H1 (cell line): ENCODE measurements around the gene OR14A16. TPM values are rescaled to one million over a fixed set of nuclear protein-coding genes. Genes with fewer than 3 reads are reported as not detected.

ENCODE experiments used
- CTCF ChIA-PET: fragments of 300-600 bp; sonication (Branson Sonifier 250); formaldehyde crosslinking; loops from one replicate; lab custom pipeline; 2021; ENCODE audit not compliant: partially characterized antibody; lab: Charles Lee
- POLR2A ChIA-PET: fragments of 300-600 bp; sonication (Branson Sonifier 250); formaldehyde crosslinking; loops from one replicate; lab custom pipeline; 2021; ENCODE audit warnings: inconsistent platforms; ENCODE audit not compliant: partially characterized antibody; lab: Charles Lee
- DNase-seq, 2 experiments: peaks; one replicate each; pipeline versions ENCODE4 v3.0.0 to v3.0.0-alpha.2; 2010 to 2022; ENCODE audit warnings: low spot score in 2 of 2, low read depth in 1 of 2, mixed read lengths in 1 of 2
- FAIRE-seq: peaks from 2 replicates; lab custom pipeline; 2011; peaks lifted over from hg19 to GRCh38; lab: Jason Lieb, UNC
- H2AFZ ChIP-seq: 2 replicates; pipeline ENCODE4 v1.8.1; 2012; ENCODE audit warnings: low read length, inconsistent platforms
- H2AK5ac ChIP-seq: 2 replicates; pipeline ENCODE4 v1.6.1; 2013; ENCODE audit warnings: low read depth, low read length
- H2BK120ac ChIP-seq: replicated peaks from 2 replicates; pipeline ENCODE3; 2013; ENCODE audit warnings: low read depth, low read length, inconsistent platforms
- H2BK12ac ChIP-seq: 2 replicates; pipeline ENCODE4 v1.6.1; 2013; ENCODE audit warnings: low read depth, low read length
- H2BK15ac ChIP-seq: 2 replicates; pipeline ENCODE4 v1.6.1; 2013; ENCODE audit warnings: low read length
- H2BK20ac ChIP-seq: 2 replicates; pipeline ENCODE4 v1.6.1; 2013; ENCODE audit warnings: low read length
- H2BK5ac ChIP-seq: 2 replicates; pipeline ENCODE4 v1.6.1; 2013; ENCODE audit warnings: low read depth, low read length
- H3K14ac ChIP-seq: 2 replicates; pipeline ENCODE4 v1.6.1; 2013; ENCODE audit warnings: inconsistent platforms; ENCODE audit not compliant: insufficient read length
- H3K18ac ChIP-seq: 2 replicates; pipeline ENCODE4 v1.6.1; 2013; ENCODE audit warnings: low read length; ENCODE audit errors: extremely low read depth
- H3K23ac ChIP-seq: 2 replicates; pipeline ENCODE4 v1.6.1; 2013; ENCODE audit warnings: inconsistent platforms; ENCODE audit not compliant: insufficient read length
- H3K23me2 ChIP-seq: 2 replicates; pipeline ENCODE4 v1.6.1; 2013; ENCODE audit warnings: low read depth, low read length
- H3K27ac ChIP-seq: 2 replicates; pipeline ENCODE4 v1.6.1; 2011; ENCODE audit warnings: low read depth, low read length, inconsistent platforms
- H3K27me3 ChIP-seq, 4 experiments: replicated peaks in 1 of 4; 1 replicate in 1 of 4; 2 replicates in 3 of 4; pipeline versions ENCODE4 v1.6.1 to v1.8.1; 2011 to 2013; ENCODE audit warnings: low read length in 3 of 4, mild to moderate bottlenecking in 3 of 4, inconsistent platforms in 2 of 4, mixed read lengths in 2 of 4, moderate library complexity in 1 of 4; ENCODE audit not compliant: control insufficient read depth in 3 of 4, insufficient read depth in 3 of 4; ENCODE audit errors: extremely low read depth in 1 of 4
- H3K36me3 ChIP-seq, 4 experiments: 2 replicates each; pipeline versions ENCODE4 v1.6.1 to v1.8.1; 2011 to 2013; ENCODE audit warnings: mild to moderate bottlenecking in 4 of 4, low read length in 3 of 4, moderate library complexity in 2 of 4, control low read depth in 1 of 4, inconsistent platforms in 1 of 4; ENCODE audit not compliant: insufficient read depth in 4 of 4, control insufficient read depth in 2 of 4
- H3K4ac ChIP-seq: replicated peaks from 2 replicates; pipeline ENCODE3; 2013; ENCODE audit warnings: low read length, low read depth, mixed read lengths, inconsistent platforms; ENCODE audit not compliant: insufficient read length
- H3K4me1 ChIP-seq, 4 experiments: replicated peaks in 1 of 4; 1 replicate in 1 of 4; 2 replicates in 3 of 4; pipeline versions ENCODE4 v1.6.1 to v1.8.1; 2011 to 2013; ENCODE audit warnings: low read length in 3 of 4, inconsistent platforms in 2 of 4, mixed read lengths in 1 of 4; ENCODE audit not compliant: insufficient read depth in 4 of 4, control insufficient read depth in 3 of 4
- H3K4me2 ChIP-seq, 2 experiments: 2 replicates each; pipeline versions ENCODE4 v1.6.1 to v1.8.1; 2011 to 2013; ENCODE audit warnings: low read depth in 2 of 2, low read length in 2 of 2, control low read depth in 1 of 2, inconsistent platforms in 1 of 2, mild to moderate bottlenecking in 1 of 2; ENCODE audit not compliant: insufficient read depth in 1 of 2
- H3K4me3 ChIP-seq, 4 experiments: fragments of 200-600, 300-600 bp in 1 of 4; sonication (generic), shearing (Covaris generic), sonication (Bioruptor Twin) in 1 of 4; 2 replicates each; pipeline versions ENCODE4 v1.5.1 to v1.8.1; 2011 to 2016; ENCODE audit warnings: low read length in 4 of 4, low read depth in 3 of 4, control low read depth in 2 of 4, inconsistent platforms in 2 of 4, mild to moderate bottlenecking in 2 of 4, mixed read lengths in 1 of 4, moderate library complexity in 1 of 4; ENCODE audit not compliant: insufficient read depth in 2 of 4; ENCODE audit errors: extremely low read depth in 1 of 4
- H3K56ac ChIP-seq: replicated peaks from 2 replicates; pipeline ENCODE3; 2013; ENCODE audit warnings: low read depth, mild to moderate bottlenecking, mixed read lengths, low read length, inconsistent platforms; ENCODE audit not compliant: insufficient read length
- H3K79me1 ChIP-seq: 2 replicates; pipeline ENCODE4 v1.6.1; 2013; ENCODE audit warnings: low read depth, low read length, control low read depth
- H3K79me2 ChIP-seq, 2 experiments: 2 replicates each; pipeline versions ENCODE4 v1.6.1 to v1.8.1; 2012 to 2013; ENCODE audit warnings: low read length in 2 of 2, mild to moderate bottlenecking in 2 of 2, inconsistent platforms in 1 of 2; ENCODE audit not compliant: insufficient read depth in 2 of 2, control insufficient read depth in 1 of 2
- H3K9ac ChIP-seq, 4 experiments: replicated peaks in 1 of 4; 1 replicate in 1 of 4; 2 replicates in 3 of 4; pipeline versions ENCODE4 v1.6.1 to v1.8.1; 2011 to 2013; ENCODE audit warnings: low read depth in 3 of 4, low read length in 3 of 4, control low read depth in 2 of 4, mild to moderate bottlenecking in 2 of 4, moderate library complexity in 2 of 4, inconsistent platforms in 1 of 4; ENCODE audit errors: extremely low read depth in 1 of 4
- H3K9me3 ChIP-seq, 2 experiments: 2 replicates each; pipeline versions ENCODE4 v1.6.1 to v1.8.1; 2012 to 2013; ENCODE audit warnings: mild to moderate bottlenecking in 2 of 2, moderate library complexity in 2 of 2, control low read depth in 1 of 2, inconsistent platforms in 1 of 2, low read depth in 1 of 2, low read length in 1 of 2, mixed read lengths in 1 of 2; ENCODE audit not compliant: insufficient read depth in 2 of 2
- H4K20me1 ChIP-seq, 2 experiments: replicated peaks in 1 of 2; 2 replicates each; pipeline versions ENCODE3 to v1.8.1; 2011 to 2013; ENCODE audit warnings: inconsistent platforms in 2 of 2, low read length in 2 of 2, mild to moderate bottlenecking in 1 of 2; ENCODE audit not compliant: insufficient read depth in 2 of 2, control insufficient read depth in 1 of 2
- H4K5ac ChIP-seq: 2 replicates; pipeline ENCODE4 v1.6.1; 2013; ENCODE audit warnings: low read length, low read depth, mixed read lengths, inconsistent platforms; ENCODE audit not compliant: insufficient read length
- H4K8ac ChIP-seq: 2 replicates; pipeline ENCODE4 v1.8.0; 2013; ENCODE audit warnings: mild to moderate bottlenecking, moderate library complexity, low read length, inconsistent platforms; ENCODE audit not compliant: insufficient read depth; ENCODE audit errors: extremely low read depth
- H4K91ac ChIP-seq: replicated peaks from 2 replicates; pipeline ENCODE3; 2013; ENCODE audit warnings: low read length, mixed read lengths, inconsistent platforms; ENCODE audit not compliant: insufficient read length
- CHD2 ChIP-seq: IDR thresholded peaks from 2 replicates; pipeline ENCODE4 v1.6.1; 2012; ENCODE audit warnings: low read length, improper control_type of control experiment
- WGBS, 2 experiments: shearing (Covaris generic) in 1 of 2; methylation state at CpG; one replicate each; pipeline versions ENCODE4 v1.1.6 to v1.1.7; 2013 to 2015; ENCODE audit warnings: low lambda C conversion rate in 2 of 2, mixed read lengths in 2 of 2, inconsistent platforms in 1 of 2, low coverage in 1 of 2, missing lambda C conversion rate in 1 of 2; ENCODE audit not compliant: insufficient replicate concordance in 2 of 2, insufficient coverage in 1 of 2, insufficient read length in 1 of 2; ENCODE audit errors: extremely low coverage in 1 of 2, missing lambda C conversion rate in 1 of 2; 5-methylcytosine and 5-hydroxymethylcytosine counted together
- polyA plus RNA-seq, 7 experiments: library from polyadenylated mRNA; depleted of rRNA in 3 of 7; stranded (reverse) in 5 of 7; unstranded in 2 of 7; fragments of >200 nt in 5 of 7; fragments of 200-250 nt in 2 of 7; gene quantifications; 1 replicate in 5 of 7; 2 replicates in 1 of 7; 4 replicates in 1 of 7; pipeline versions ENCODE4 v1.2.1 to v1.2.3, GENCODE V29; 2011 to 2013; ENCODE audit warnings: missing spikeins in 2 of 7, mixed read lengths in 2 of 7
- total RNA-seq: library from RNA; stranded (reverse); fragmentation: NEBNext Ultra II Directional; extraction: Animal tissue kit (Norgen Biotek cat#: 25700); gene quantifications from 2 replicates; pipeline ENCODE4 v1.2.1, GENCODE V29; 2021

Gene OR14A16
- total and polyA plus RNA-seq, 2 of the 8 experiments (the other 6 are each of a cell fraction or from before 2014, with no cell fraction given), result not detected

- Histone ChIP-seq H2AFZ (no peak overlapping the region), H3K23ac (no peak overlapping the region), H3K27ac (no peak overlapping the region), H2AK5ac (no peak overlapping the region), H3K36me3 (no peaks in the 10 kb centered on the region), H4K5ac (no peak overlapping the region), H3K9me3 (peaks cover 56 to 88% of the 10 kb centered on the region in 2 experiments), H4K20me1 (no peaks in the 10 kb centered on the region), H3K23me2 (peaks cover 1% of the 10 kb centered on the region; the same call in 1 of the 2 replicates), H3K79me1 (no peaks in the 10 kb centered on the region), H4K8ac (no peak overlapping the region), H3K9ac (no peak overlapping the region), H3K18ac (no peak overlapping the region), H3K4ac (no peak overlapping the region), H3K4me1 (peaks cover 0 to 5% (median 0%) of the 10 kb centered on the region in 4 experiments; a peak in 1 of 7 replicates), H3K56ac (no peak overlapping the region), H2BK120ac (no peak overlapping the region), H2BK20ac (no peak overlapping the region), H2BK12ac (no peak overlapping the region), H3K4me2 (no peak overlapping the region), H3K14ac (no peak overlapping the region), H3K79me2 (no peaks in the 10 kb centered on the region), H3K27me3 (no peaks in the 10 kb centered on the region), H4K91ac (no peak overlapping the region), H3K4me3 (no peak overlapping the region), H2BK5ac (no peak overlapping the region), H2BK15ac (no peak overlapping the region)
- no peak for TF ChIP-seq CHD2
- ChIA-PET POLR2A (no interaction called here), CTCF (no interaction called here)
- FAIRE-seq (no peak), DNase-seq (no peak)
- 79% methylated on average over 2 of the region's 2 CpGs; no CpG with 5 or more reads in 1 of the 2 experiments for WGBS, 2 experiments
These were observed 16.9 kb upstream of the OR14A16 start for GRCh38 chr1:247840818-247841217.
